GM23248 (cell line): Measurements from ENCODE around the gene COL13A1.

Experiments
- EZH2 ChIP-seq: fragments of 200-600 bp; sonication (generic); IDR thresholded peaks from 2 replicates; pipeline ENCODE4 v1.6.1; 2018; ENCODE audit warnings: antibody characterized with exemption, mild to moderate bottlenecking; ENCODE audit not compliant: insufficient read depth, poor library complexity, severe bottlenecking
- EZH2phosphoT487 ChIP-seq: fragments of 200-600 bp; sonication (generic); IDR thresholded peaks from 2 replicates; pipeline ENCODE4 v1.6.1; 2018; ENCODE audit warnings: antibody characterized with exemption, moderate library complexity, mild to moderate bottlenecking, low read depth; ENCODE audit not compliant: insufficient read depth

GRCh38 chr10:69968830-69969229, 167.1 kb downstream of the COL13A1 start:
- TF ChIP-seq EZH2phosphoT487 (no peak), EZH2 (no peak)
